Effector CD4-positive, alpha-beta T cell (primary cell): ENCODE data around the gene SLIT3.

Experiments used
- DNase-seq: peaks from one replicate; pipeline ENCODE4 v3.0.0-alpha.2; 2020

SLIT3 gene

GRCh38 chr5:168813184-168813968 is 487.6 kb downstream of the SLIT3 start:
- no peak for DNase-seq

- DNase-seq, result no peak
These were observed 490.3 kb downstream of the SLIT3 start for GRCh38 chr5:168810641-168811040.

GRCh38 chr5:168809218-168809617 is 491.7 kb downstream of the SLIT3 start:
- no peak for DNase-seq

GRCh38 chr5:168808051-168808616 is 492.8 kb downstream of the SLIT3 start:
- no peak for DNase-seq

- DNase-seq, result no peak
These were observed 493.7 kb downstream of the SLIT3 start for GRCh38 chr5:168807287-168807686.

- DNase-seq, result no peak
These were observed 497.4 kb downstream of the SLIT3 start for GRCh38 chr5:168803541-168803940.

- DNase-seq, result no peak
These were observed 498.6 kb downstream of the SLIT3 start for GRCh38 chr5:168802337-168802736.

GRCh38 chr5:168801567-168801966 is 499.4 kb downstream of the SLIT3 start:
- no peak for DNase-seq

GRCh38 chr5:168800701-168801100 is 500.2 kb downstream of the SLIT3 start:
- DNase-seq, result no peak

GRCh38 chr5:168798065-168799023 is 502.6 kb downstream of the SLIT3 start:
- no peak for DNase-seq

GRCh38 chr5:168796593-168797580 is 504.1 kb downstream of the SLIT3 start:
- DNase-seq, result no peak

- no peak for DNase-seq
These were observed 504.9 kb downstream of the SLIT3 start for GRCh38 chr5:168796000-168796399.

GRCh38 chr5:168793841-168794837 is 506.8 kb downstream of the SLIT3 start:
- no peak for DNase-seq

- DNase-seq, result no peak
These were observed 508.3 kb downstream of the SLIT3 start for GRCh38 chr5:168792678-168793077.

GRCh38 chr5:168790671-168791250 is 510.2 kb downstream of the SLIT3 start:
- no peak for DNase-seq

- DNase-seq, result no peak
These were observed 510.8 kb downstream of the SLIT3 start for GRCh38 chr5:168790002-168790635.

GRCh38 chr5:168788786-168789185 is 512.2 kb downstream of the SLIT3 start:
- DNase-seq, result no peak

GRCh38 chr5:168788107-168788506 is 512.8 kb downstream of the SLIT3 start:
- DNase-seq, result no peak

- DNase-seq, result no peak
These were observed 514.8 kb downstream of the SLIT3 start for GRCh38 chr5:168786147-168786546.

- DNase-seq, result no peak
These were observed 516.5 kb downstream of the SLIT3 start for GRCh38 chr5:168784454-168784853.
